Right hindlimb (tissue), 1 donor: ENCODE measurements around the gene SLC37A1.
"Not testable (repeated sequence)": the region's sequence is repeated elsewhere in the genome, so short reads cannot be mapped to it uniquely, and the experiment has no call there.

ENCODE experiments used
- DNase-seq: peaks from one replicate; pipeline ENCODE4 v3.0.0-alpha.2; 2018

Gene SLC37A1

DNA sequence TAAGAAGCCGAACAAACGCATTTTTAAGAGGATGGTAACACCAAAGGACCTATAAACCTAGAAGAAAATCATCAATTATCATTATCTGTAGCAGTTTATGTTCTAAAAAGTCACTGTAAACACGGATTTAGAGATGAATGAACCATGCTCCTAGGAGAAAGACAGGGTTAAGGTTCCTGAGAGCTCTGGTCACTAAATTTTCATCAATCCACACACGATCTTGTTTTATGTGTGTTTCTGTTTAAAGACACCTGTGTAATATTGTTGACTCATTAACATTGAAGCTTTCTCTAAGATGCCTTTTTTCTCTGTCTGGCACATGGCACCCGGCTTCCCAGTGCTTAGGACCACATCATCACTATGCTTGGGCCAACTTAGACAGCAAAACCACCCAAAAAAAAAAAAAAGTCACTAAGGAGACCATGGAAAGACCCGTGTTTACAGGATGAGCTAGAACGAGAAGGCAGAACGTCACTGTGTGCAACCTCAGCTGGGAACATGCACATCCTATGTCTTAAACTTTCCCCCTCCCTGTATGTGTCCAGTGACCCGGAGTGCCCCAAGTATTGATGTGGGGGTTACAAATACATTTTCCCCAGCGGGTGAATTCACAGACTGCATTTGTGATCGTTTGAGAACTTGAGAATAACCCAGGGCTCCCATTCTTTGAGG is 84.0 kb downstream of the SLC37A1 start:
- no peak for DNase-seq

GRCh38 chr21:42598159-42598735 is 84.6 kb downstream of the SLC37A1 start:
- no peak for DNase-seq

DNA sequence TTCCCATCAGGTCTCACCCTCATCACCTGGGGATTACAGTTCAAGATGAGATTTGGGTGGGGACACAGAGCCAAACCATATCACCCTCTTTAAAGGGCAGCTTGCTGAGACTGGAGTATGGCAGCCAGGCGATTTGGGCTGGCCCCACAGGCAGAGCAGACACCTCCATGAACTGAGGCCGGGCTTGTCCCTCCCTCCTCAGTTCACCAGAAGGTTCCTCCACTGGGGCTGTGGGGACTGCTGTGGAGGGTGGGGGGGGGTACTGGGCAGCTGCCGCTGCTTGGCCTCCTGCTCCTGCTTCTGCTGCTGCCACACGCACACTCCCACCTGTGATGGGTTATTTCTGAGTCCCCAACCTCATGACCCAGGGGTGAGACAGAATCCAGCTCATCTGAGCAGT is 85.8 kb downstream of the SLC37A1 start:
- no peak for DNase-seq

DNA sequence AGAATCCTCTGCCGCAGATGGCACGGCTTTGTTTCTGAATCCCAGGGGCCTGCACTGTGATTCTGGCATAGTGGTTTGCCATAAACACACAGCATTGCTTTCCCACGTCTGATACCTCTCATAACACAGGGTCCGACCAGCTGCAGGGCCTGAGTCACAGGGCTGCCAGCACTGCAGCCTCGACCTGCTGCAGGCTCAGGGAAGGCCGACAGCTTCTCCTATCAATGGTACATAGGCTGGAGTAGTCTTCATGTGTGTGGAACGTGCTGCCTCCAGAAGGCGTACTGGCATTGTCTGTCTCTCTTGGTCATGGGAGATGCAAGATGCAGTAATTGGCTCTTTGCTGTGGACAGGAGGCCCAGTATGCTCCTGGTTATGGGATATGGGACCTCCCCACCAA is 86.3 kb downstream of the SLC37A1 start:
- DNase-seq, result no peak

DNA sequence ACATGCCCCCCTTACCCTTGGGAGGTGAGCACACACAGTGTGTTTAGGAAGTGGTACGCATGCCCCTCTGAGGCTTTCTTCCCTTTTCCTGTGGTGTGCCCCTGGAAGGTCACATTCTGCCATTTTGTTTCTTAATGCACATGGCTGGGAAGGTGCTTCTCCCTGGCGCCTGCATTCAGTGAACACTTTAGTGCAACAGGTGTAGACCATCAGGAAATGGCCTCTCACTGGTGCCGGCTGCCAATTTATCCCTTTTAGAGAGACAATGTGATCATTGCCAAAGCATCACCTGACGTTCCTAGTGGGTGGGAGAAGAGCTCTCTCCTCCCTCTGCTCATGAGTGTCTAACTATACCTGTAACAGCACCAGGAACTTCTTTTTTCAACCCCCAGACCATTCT is 88.0 kb downstream of the SLC37A1 start:
- DNase-seq, result no peak

DNA sequence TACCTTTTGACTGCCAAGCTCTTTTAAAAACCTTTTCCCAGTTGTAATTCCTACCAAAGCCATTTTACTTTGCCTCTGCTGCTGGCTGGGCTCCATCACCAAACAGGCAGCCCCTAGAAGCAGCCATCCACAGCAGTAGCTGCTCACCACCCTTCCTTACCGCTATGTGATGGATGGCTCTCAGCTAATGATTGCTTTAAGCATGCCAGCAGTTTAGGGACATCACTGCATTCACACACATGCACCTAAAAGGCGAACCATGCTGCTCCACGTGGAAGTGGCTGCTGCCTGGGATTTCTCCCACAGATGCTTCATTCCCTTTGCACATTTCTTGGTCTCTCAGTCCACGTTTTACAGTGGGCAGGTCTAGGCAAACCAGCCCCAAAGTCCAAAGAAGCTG is 93.5 kb downstream of the SLC37A1 start:
- DNase-seq, result no peak

GRCh38 chr21:42607525-42608102 is 94.0 kb downstream of the SLC37A1 start:
- no peak for DNase-seq

GRCh38 chr21:42608446-42608845 is 94.8 kb downstream of the SLC37A1 start:
- no peak for DNase-seq

DNA sequence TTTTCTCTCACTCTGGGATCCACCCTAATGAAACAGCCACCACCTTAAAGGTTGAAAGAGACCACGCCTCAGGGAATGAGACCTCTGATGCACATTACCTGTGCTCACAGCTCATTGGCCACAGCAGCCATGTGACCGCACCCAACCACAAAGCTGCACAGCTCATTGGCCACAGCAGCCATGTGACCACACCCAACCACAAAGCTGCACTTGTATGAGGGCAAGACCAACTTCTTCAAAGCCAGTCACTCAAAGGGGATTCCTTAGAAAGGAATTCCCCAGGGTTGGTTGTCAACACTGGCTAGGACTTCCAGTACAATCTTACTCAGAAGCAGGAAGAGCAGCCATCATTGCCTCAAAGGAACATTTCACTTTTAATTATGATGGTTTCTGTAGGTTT is 96.2 kb downstream of the SLC37A1 start:
- no peak for DNase-seq

DNA sequence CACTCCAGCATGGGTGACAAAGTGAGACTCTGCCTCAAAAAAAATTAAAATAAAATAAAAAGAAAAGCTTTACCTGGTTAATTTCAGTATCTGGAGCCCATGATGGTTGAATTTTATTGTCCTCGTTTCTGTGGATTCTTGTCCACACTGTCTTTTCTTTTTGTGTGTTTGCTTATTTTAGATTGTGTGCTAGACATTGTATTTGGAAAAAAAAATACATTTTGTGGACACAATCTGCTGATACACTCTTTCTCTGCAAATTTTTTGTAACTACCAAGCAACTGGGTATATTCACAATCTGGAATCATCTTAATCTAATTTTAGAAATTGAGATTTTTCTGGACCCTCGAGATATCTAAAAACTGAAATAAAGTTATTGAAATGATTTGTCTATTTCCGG is 98.2 kb downstream of the SLC37A1 start:
- DNase-seq, result no peak

DNA sequence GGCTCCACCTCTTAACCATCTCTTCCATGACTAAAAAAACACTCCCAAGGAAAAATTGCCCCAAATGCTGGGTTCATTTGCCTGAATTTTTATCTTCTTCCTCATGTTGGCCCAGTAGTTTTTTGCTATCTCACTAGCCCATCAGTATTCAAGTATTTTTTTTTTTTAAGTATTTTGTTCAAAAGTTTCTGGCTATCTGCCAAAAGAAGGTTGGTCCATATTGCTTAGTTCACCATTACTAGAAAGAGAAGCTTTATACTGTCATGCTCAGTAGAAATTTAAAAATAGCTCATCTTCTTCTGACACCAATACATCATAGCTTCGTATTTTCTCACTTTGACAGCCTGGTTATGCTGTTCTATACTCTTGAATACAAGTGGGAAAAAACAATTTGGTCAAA is 98.7 kb downstream of the SLC37A1 start:
- no peak for DNase-seq

DNA sequence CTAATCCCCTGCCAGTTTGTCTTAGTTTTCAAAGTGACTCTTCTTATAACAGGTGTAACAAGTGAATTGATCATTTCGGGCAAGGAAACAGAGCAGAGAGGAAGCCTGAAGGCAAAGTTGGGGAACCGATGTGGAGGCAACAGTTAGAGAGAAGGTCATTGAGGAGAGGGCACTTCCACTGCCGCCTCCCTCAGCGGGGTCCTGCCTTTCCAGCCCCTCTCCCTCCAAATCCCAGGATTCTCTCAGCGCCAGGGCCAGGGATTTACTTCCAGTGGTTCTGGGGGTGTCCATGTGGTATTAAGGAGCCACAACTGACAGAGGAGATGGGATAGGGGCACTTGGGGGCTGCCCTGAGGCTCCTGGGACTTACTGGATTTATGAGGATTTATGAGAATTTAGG is 100.1 kb downstream of the SLC37A1 start:
- DNase-seq, result no peak

- no peak for DNase-seq
Measured at GRCh38 chr21:42614396-42614795, 100.7 kb downstream of the SLC37A1 start.

DNA sequence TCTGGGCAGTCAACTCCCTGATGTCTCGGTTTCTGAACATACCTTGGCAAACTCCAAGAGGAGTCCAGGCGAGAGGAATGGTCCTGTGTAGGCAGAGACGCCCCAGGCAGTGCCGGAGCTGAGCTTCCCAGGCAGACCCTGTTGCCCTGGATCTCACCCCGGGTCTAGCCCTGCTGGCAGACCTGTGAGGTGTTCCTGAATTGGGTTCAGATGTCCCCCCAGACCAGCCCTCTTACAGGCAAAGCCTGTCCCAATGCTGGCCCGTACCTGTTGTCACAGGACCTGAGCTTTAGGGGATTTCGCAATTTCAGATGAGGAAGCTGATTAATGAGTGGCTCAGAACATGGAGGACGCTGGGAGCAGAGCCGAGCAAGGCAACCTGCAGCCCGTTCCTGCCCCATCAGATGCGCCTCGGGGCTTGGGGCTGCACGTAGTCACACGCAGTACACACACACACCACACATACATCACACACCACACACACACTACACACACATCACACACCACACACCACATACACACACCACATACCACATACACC is 101.2 kb downstream of the SLC37A1 start:
- DNase-seq, result no peak

GRCh38 chr21:42615377-42615776 is 101.7 kb downstream of the SLC37A1 start:
- not testable (repeated sequence) for DNase-seq

GRCh38 chr21:42615924-42616323 is 102.3 kb downstream of the SLC37A1 start:
- no peak for DNase-seq

- DNase-seq, result no peak
Measured at GRCh38 chr21:42616446-42616845, 102.8 kb downstream of the SLC37A1 start.

GRCh38 chr21:42616941-42617340 is 103.3 kb downstream of the SLC37A1 start:
- DNase-seq, result no peak

DNA sequence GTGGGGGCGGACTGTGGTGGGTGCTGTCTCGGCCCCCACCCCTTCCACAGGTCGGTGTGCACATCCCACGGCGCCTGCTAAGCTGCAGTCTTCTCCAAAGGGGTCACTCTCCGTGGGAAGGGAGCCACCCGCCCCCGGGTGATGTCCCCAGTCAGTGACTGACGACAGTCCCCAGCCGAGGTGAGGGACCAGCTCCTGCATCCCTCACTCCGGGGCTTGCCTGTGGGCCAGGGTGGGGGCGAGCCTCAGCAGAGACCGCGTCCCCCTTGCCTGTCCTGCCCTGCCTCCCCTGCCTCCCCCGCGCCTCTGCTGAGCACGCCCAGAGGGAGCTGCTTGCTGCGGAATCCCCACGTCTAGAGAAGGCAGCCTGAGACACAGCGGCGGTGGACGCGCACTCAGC is 103.8 kb downstream of the SLC37A1 start:
- no peak for DNase-seq

GRCh38 chr21:42618707-42619102 is 105.1 kb downstream of the SLC37A1 start:
- DNase-seq, result no peak

GRCh38 chr21:42619166-42619565 is 105.5 kb downstream of the SLC37A1 start:
- no peak for DNase-seq

GRCh38 chr21:42619841-42620240 is 106.2 kb downstream of the SLC37A1 start:
- no peak for DNase-seq

DNA sequence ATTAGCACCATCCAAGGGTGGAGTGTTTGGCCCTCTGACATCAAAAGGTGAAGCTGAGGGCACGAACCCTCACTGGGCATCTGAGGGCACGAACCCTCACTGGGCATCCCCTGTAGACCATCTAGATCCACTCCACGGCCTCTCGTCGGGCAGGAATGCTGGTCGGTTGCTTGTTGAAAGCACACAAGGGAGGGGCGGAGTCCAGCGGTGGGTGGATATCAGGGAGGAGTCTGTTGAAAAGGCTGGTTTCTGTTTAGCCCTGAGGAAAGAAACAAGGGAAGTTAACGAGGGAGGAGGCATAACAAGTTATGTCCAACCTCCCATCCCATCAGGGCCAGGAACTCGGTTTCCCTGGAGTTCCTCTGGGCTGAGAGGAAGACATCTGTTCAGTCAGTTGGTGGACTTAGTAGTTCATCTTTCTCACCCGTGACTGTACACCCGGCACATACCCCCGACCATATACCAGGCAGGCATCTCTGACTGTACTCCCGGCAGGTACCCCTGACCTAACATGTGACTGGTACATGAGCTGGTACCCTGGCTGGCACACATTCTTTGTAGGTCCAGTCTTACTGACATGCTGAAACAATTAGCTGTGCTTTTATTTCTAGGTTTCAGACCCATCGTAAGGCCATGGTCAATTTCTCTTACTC is 107.6 kb downstream of the SLC37A1 start:
- no peak for DNase-seq

- DNase-seq, result no peak
Measured at GRCh38 chr21:42621819-42622177, 108.1 kb downstream of the SLC37A1 start.
